Stimulated activated CD4-positive, alpha-beta T cell treated with anti-CD3 and anti-CD28 coated beads, Interleukin-2, amount 100 ng/mL, for 4 hours (primary cell): ENCODE data around the gene TIGD6.

ENCODE experiments used
- DNase-seq: peaks from one replicate; pipeline ENCODE4 v3.0.0-alpha.2; 2020; ENCODE audit warnings: low read depth

Gene TIGD6

GRCh38 chr5:150016537-150016936 is 16.1 kb upstream of the TIGD6 start:
- no peak for DNase-seq

GRCh38 chr5:150015415-150015814 is 15.0 kb upstream of the TIGD6 start:
- no peak for DNase-seq

GRCh38 chr5:150014456-150014855 is 14.0 kb upstream of the TIGD6 start:
- no peak for DNase-seq

- no peak for DNase-seq
Measured at GRCh38 chr5:150013931-150014330, 13.5 kb upstream of the TIGD6 start.

GRCh38 chr5:150009671-150010387 is 9.4 kb upstream of the TIGD6 start:
- no peak for DNase-seq

GRCh38 chr5:150007050-150007449 is 6.6 kb upstream of the TIGD6 start:
- DNase-seq = no peak

GRCh38 chr5:150006318-150006717 is 5.9 kb upstream of the TIGD6 start:
- DNase-seq = no peak

GRCh38 chr5:150001660-150002486 is 1.4 kb upstream of the TIGD6 start:
- peak; percentile 35 for DNase-seq

GRCh38 chr5:150000990-150001659 is 671 bp upstream of the TIGD6 start:
- peak; percentile 8 for DNase-seq

- no peak for DNase-seq
Measured at GRCh38 chr5:149999866-150000255, 593 bp downstream of the TIGD6 start.

- no peak for DNase-seq
Measured at GRCh38 chr5:149999359-149999758, 1.1 kb downstream of the TIGD6 start.

- no peak for DNase-seq
Measured at GRCh38 chr5:149998281-149998680, 2.2 kb downstream of the TIGD6 start.

GRCh38 chr5:149996205-149996890 is 4.1 kb downstream of the TIGD6 start:
- no peak for DNase-seq

GRCh38 chr5:149995385-149996204 is 4.9 kb downstream of the TIGD6 start:
- no peak for DNase-seq

- DNase-seq = no peak
Measured at GRCh38 chr5:149993471-149993870, 7.0 kb downstream of the TIGD6 start.

- peak; percentile 64 for DNase-seq
Measured at GRCh38 chr5:149990518-149991376, 9.7 kb downstream of the TIGD6 start.

GRCh38 chr5:149988126-149988525 is 12.3 kb downstream of the TIGD6 start:
- no peak for DNase-seq

- DNase-seq = no peak
Measured at GRCh38 chr5:149982505-149982904, 17.9 kb downstream of the TIGD6 start.

GRCh38 chr5:149981206-149981605 is 19.2 kb downstream of the TIGD6 start:
- no peak for DNase-seq

- no peak for DNase-seq
Measured at GRCh38 chr5:149979896-149980295, 20.6 kb downstream of the TIGD6 start.
